Measurements from ENCODE around the gene PRKG1.

Gene PRKG1

DNA sequence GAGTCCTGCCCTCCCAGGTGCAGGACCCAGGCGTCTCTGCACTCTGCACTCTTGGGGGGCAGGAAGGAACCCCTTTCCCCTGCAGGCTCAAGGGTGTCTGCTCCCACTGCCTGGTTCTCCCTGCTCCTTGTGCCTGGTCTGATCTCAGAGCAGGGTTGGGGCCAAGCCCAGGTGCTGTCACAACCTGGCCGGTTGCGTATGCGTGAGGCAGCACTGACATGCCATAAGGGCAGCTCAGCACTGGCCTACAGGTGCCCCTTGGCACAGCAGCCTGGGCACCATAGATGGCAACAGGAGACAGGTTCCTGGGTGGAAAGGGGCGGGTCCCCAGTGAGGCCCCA is 1273.0 kb downstream of the PRKG1 start:
- no peak for DNase-seq

Measured in SHP77 treated with DMSO at 0.1 percent for 48 hours (cell line).